H1 (cell line): ENCODE measurements around the gene EEF1A2. TPM values are rescaled to one million over a fixed set of nuclear protein-coding genes. Genes with fewer than 3 reads are reported as not detected.
A peak's percentile ranks its signal among the peaks of the same experiment; 100 is the strongest.

Experiments used
- CTCF ChIA-PET: fragments of 300-600 bp; sonication (Branson Sonifier 250); formaldehyde crosslinking; loops from one replicate; lab custom pipeline; 2021; ENCODE audit not compliant: partially characterized antibody; lab: Charles Lee
- POLR2A ChIA-PET: fragments of 300-600 bp; sonication (Branson Sonifier 250); formaldehyde crosslinking; loops from one replicate; lab custom pipeline; 2021; ENCODE audit warnings: inconsistent platforms; ENCODE audit not compliant: partially characterized antibody; lab: Charles Lee
- DNase-seq, 2 experiments: peaks; one replicate each; pipeline versions ENCODE4 v3.0.0 to v3.0.0-alpha.2; 2010 to 2022; ENCODE audit warnings: low spot score in 2 of 2, low read depth in 1 of 2, mixed read lengths in 1 of 2
- FAIRE-seq: peaks from 2 replicates; lab custom pipeline; 2011; peaks lifted over from hg19 to GRCh38; lab: Jason Lieb, UNC
- H2AFZ ChIP-seq: 2 replicates; pipeline ENCODE4 v1.8.1; 2012; ENCODE audit warnings: low read length, inconsistent platforms
- H2AK5ac ChIP-seq: 2 replicates; pipeline ENCODE4 v1.6.1; 2013; ENCODE audit warnings: low read depth, low read length
- H2BK120ac ChIP-seq: replicated peaks from 2 replicates; pipeline ENCODE3; 2013; ENCODE audit warnings: low read depth, low read length, inconsistent platforms
- H2BK12ac ChIP-seq: 2 replicates; pipeline ENCODE4 v1.6.1; 2013; ENCODE audit warnings: low read depth, low read length
- H2BK15ac ChIP-seq: 2 replicates; pipeline ENCODE4 v1.6.1; 2013; ENCODE audit warnings: low read length
- H2BK20ac ChIP-seq: 2 replicates; pipeline ENCODE4 v1.6.1; 2013; ENCODE audit warnings: low read length
- H2BK5ac ChIP-seq: 2 replicates; pipeline ENCODE4 v1.6.1; 2013; ENCODE audit warnings: low read depth, low read length
- H3K14ac ChIP-seq: 2 replicates; pipeline ENCODE4 v1.6.1; 2013; ENCODE audit warnings: inconsistent platforms; ENCODE audit not compliant: insufficient read length
- H3K18ac ChIP-seq: 2 replicates; pipeline ENCODE4 v1.6.1; 2013; ENCODE audit warnings: low read length; ENCODE audit errors: extremely low read depth
- H3K23ac ChIP-seq: 2 replicates; pipeline ENCODE4 v1.6.1; 2013; ENCODE audit warnings: inconsistent platforms; ENCODE audit not compliant: insufficient read length
- H3K23me2 ChIP-seq: 2 replicates; pipeline ENCODE4 v1.6.1; 2013; ENCODE audit warnings: low read depth, low read length
- H3K27ac ChIP-seq: 2 replicates; pipeline ENCODE4 v1.6.1; 2011; ENCODE audit warnings: low read depth, low read length, inconsistent platforms
- H3K27me3 ChIP-seq, 4 experiments: replicated peaks in 1 of 4; 1 replicate in 1 of 4; 2 replicates in 3 of 4; pipeline versions ENCODE4 v1.6.1 to v1.8.1; 2011 to 2013; ENCODE audit warnings: low read length in 3 of 4, mild to moderate bottlenecking in 3 of 4, inconsistent platforms in 2 of 4, mixed read lengths in 2 of 4, moderate library complexity in 1 of 4; ENCODE audit not compliant: control insufficient read depth in 3 of 4, insufficient read depth in 3 of 4; ENCODE audit errors: extremely low read depth in 1 of 4
- H3K36me3 ChIP-seq, 4 experiments: 2 replicates each; pipeline versions ENCODE4 v1.6.1 to v1.8.1; 2011 to 2013; ENCODE audit warnings: mild to moderate bottlenecking in 4 of 4, low read length in 3 of 4, moderate library complexity in 2 of 4, control low read depth in 1 of 4, inconsistent platforms in 1 of 4; ENCODE audit not compliant: insufficient read depth in 4 of 4, control insufficient read depth in 2 of 4
- H3K4ac ChIP-seq: replicated peaks from 2 replicates; pipeline ENCODE3; 2013; ENCODE audit warnings: low read length, low read depth, mixed read lengths, inconsistent platforms; ENCODE audit not compliant: insufficient read length
- H3K4me1 ChIP-seq, 4 experiments: replicated peaks in 1 of 4; 1 replicate in 1 of 4; 2 replicates in 3 of 4; pipeline versions ENCODE4 v1.6.1 to v1.8.1; 2011 to 2013; ENCODE audit warnings: low read length in 3 of 4, inconsistent platforms in 2 of 4, mixed read lengths in 1 of 4; ENCODE audit not compliant: insufficient read depth in 4 of 4, control insufficient read depth in 3 of 4
- H3K4me2 ChIP-seq, 2 experiments: 2 replicates each; pipeline versions ENCODE4 v1.6.1 to v1.8.1; 2011 to 2013; ENCODE audit warnings: low read depth in 2 of 2, low read length in 2 of 2, control low read depth in 1 of 2, inconsistent platforms in 1 of 2, mild to moderate bottlenecking in 1 of 2; ENCODE audit not compliant: insufficient read depth in 1 of 2
- H3K4me3 ChIP-seq, 4 experiments: fragments of 200-600, 300-600 bp in 1 of 4; sonication (generic), shearing (Covaris generic), sonication (Bioruptor Twin) in 1 of 4; 2 replicates each; pipeline versions ENCODE4 v1.5.1 to v1.8.1; 2011 to 2016; ENCODE audit warnings: low read length in 4 of 4, low read depth in 3 of 4, control low read depth in 2 of 4, inconsistent platforms in 2 of 4, mild to moderate bottlenecking in 2 of 4, mixed read lengths in 1 of 4, moderate library complexity in 1 of 4; ENCODE audit not compliant: insufficient read depth in 2 of 4; ENCODE audit errors: extremely low read depth in 1 of 4
- H3K56ac ChIP-seq: replicated peaks from 2 replicates; pipeline ENCODE3; 2013; ENCODE audit warnings: low read depth, mild to moderate bottlenecking, mixed read lengths, low read length, inconsistent platforms; ENCODE audit not compliant: insufficient read length
- H3K79me1 ChIP-seq: 2 replicates; pipeline ENCODE4 v1.6.1; 2013; ENCODE audit warnings: low read depth, low read length, control low read depth
- H3K79me2 ChIP-seq, 2 experiments: 2 replicates each; pipeline versions ENCODE4 v1.6.1 to v1.8.1; 2012 to 2013; ENCODE audit warnings: low read length in 2 of 2, mild to moderate bottlenecking in 2 of 2, inconsistent platforms in 1 of 2; ENCODE audit not compliant: insufficient read depth in 2 of 2, control insufficient read depth in 1 of 2
- H3K9ac ChIP-seq, 4 experiments: replicated peaks in 1 of 4; 1 replicate in 1 of 4; 2 replicates in 3 of 4; pipeline versions ENCODE4 v1.6.1 to v1.8.1; 2011 to 2013; ENCODE audit warnings: low read depth in 3 of 4, low read length in 3 of 4, control low read depth in 2 of 4, mild to moderate bottlenecking in 2 of 4, moderate library complexity in 2 of 4, inconsistent platforms in 1 of 4; ENCODE audit errors: extremely low read depth in 1 of 4
- H3K9me3 ChIP-seq, 2 experiments: 2 replicates each; pipeline versions ENCODE4 v1.6.1 to v1.8.1; 2012 to 2013; ENCODE audit warnings: mild to moderate bottlenecking in 2 of 2, moderate library complexity in 2 of 2, control low read depth in 1 of 2, inconsistent platforms in 1 of 2, low read depth in 1 of 2, low read length in 1 of 2, mixed read lengths in 1 of 2; ENCODE audit not compliant: insufficient read depth in 2 of 2
- H4K20me1 ChIP-seq, 2 experiments: replicated peaks in 1 of 2; 2 replicates each; pipeline versions ENCODE3 to v1.8.1; 2011 to 2013; ENCODE audit warnings: inconsistent platforms in 2 of 2, low read length in 2 of 2, mild to moderate bottlenecking in 1 of 2; ENCODE audit not compliant: insufficient read depth in 2 of 2, control insufficient read depth in 1 of 2
- H4K5ac ChIP-seq: 2 replicates; pipeline ENCODE4 v1.6.1; 2013; ENCODE audit warnings: low read length, low read depth, mixed read lengths, inconsistent platforms; ENCODE audit not compliant: insufficient read length
- H4K8ac ChIP-seq: 2 replicates; pipeline ENCODE4 v1.8.0; 2013; ENCODE audit warnings: mild to moderate bottlenecking, moderate library complexity, low read length, inconsistent platforms; ENCODE audit not compliant: insufficient read depth; ENCODE audit errors: extremely low read depth
- H4K91ac ChIP-seq: replicated peaks from 2 replicates; pipeline ENCODE3; 2013; ENCODE audit warnings: low read length, mixed read lengths, inconsistent platforms; ENCODE audit not compliant: insufficient read length
- CHD2 ChIP-seq: IDR thresholded peaks from 2 replicates; pipeline ENCODE4 v1.6.1; 2012; ENCODE audit warnings: low read length, improper control_type of control experiment
- EP300 ChIP-seq, 2 experiments: IDR thresholded peaks; 1 replicate in 1 of 2; 2 replicates in 1 of 2; pipeline ENCODE4 v1.6.1; 2011 to 2012; ENCODE audit warnings: low read depth in 2 of 2, low read length in 2 of 2, mild to moderate bottlenecking in 2 of 2, borderline replicate concordance in 1 of 2, inconsistent platforms in 1 of 2, moderate library complexity in 1 of 2
- EZH2 ChIP-seq: fragments of 200-600 bp; sonication (generic); IDR thresholded peaks from 2 replicates; pipeline ENCODE4 v1.7.1; 2012; ENCODE audit warnings: low read depth, mild to moderate bottlenecking, moderate library complexity, low read length, inconsistent platforms; ENCODE audit not compliant: severe bottlenecking
- HDAC6 ChIP-seq: IDR thresholded peaks from one replicate; pipeline ENCODE4 v1.7.1; 2012; ENCODE audit warnings: low read depth, mild to moderate bottlenecking, inconsistent platforms, low read length, moderate library complexity
- MAX ChIP-seq: IDR thresholded peaks from 2 replicates; pipeline ENCODE4 v1.6.1; 2012; ENCODE audit warnings: inconsistent platforms
- NRF1 ChIP-seq: IDR thresholded peaks from 2 replicates; pipeline ENCODE4 v1.6.1; 2011; ENCODE audit warnings: mild to moderate bottlenecking, low read depth, low read length, improper control_type of control experiment
- POU5F1 ChIP-seq: IDR thresholded peaks from 2 replicates; pipeline ENCODE4 v1.6.1; 2011; ENCODE audit warnings: low read depth, mild to moderate bottlenecking, low read length, moderate library complexity
- RAD21 ChIP-seq, 2 experiments: IDR thresholded peaks in 1 of 2; conservative IDR thresholded peaks in 1 of 2; 2 replicates each; pipeline ENCODE4 v1.6.1; 2011; ENCODE audit warnings: low read depth in 2 of 2, low read length in 2 of 2, improper control_type of control experiment in 1 of 2, inconsistent platforms in 1 of 2, mild to moderate bottlenecking in 1 of 2, moderate library complexity in 1 of 2
- RBBP5 ChIP-seq: IDR thresholded peaks from 2 replicates; pipeline ENCODE4 v1.7.1; 2012; ENCODE audit warnings: low read depth, mild to moderate bottlenecking, inconsistent platforms, low read length, moderate library complexity, borderline replicate concordance
- SP4 ChIP-seq: IDR thresholded peaks from 2 replicates; pipeline ENCODE4 v1.6.1; 2012; ENCODE audit warnings: low read length, inconsistent platforms
- TAF1 ChIP-seq: IDR thresholded peaks from 2 replicates; pipeline ENCODE4 v1.6.1; 2011; ENCODE audit warnings: mild to moderate bottlenecking, low read depth, low read length
- WGBS, 2 experiments: shearing (Covaris generic) in 1 of 2; methylation state at CpG; one replicate each; pipeline versions ENCODE4 v1.1.6 to v1.1.7; 2013 to 2015; ENCODE audit warnings: low lambda C conversion rate in 2 of 2, mixed read lengths in 2 of 2, inconsistent platforms in 1 of 2, low coverage in 1 of 2, missing lambda C conversion rate in 1 of 2; ENCODE audit not compliant: insufficient replicate concordance in 2 of 2, insufficient coverage in 1 of 2, insufficient read length in 1 of 2; ENCODE audit errors: extremely low coverage in 1 of 2, missing lambda C conversion rate in 1 of 2; 5-methylcytosine and 5-hydroxymethylcytosine counted together
- polyA plus RNA-seq, 7 experiments: library from polyadenylated mRNA; depleted of rRNA in 3 of 7; stranded (reverse) in 5 of 7; unstranded in 2 of 7; fragments of >200 nt in 5 of 7; fragments of 200-250 nt in 2 of 7; gene quantifications; 1 replicate in 5 of 7; 2 replicates in 1 of 7; 4 replicates in 1 of 7; pipeline versions ENCODE4 v1.2.1 to v1.2.3, GENCODE V29; 2011 to 2013; ENCODE audit warnings: missing spikeins in 2 of 7, mixed read lengths in 2 of 7
- total RNA-seq: library from RNA; stranded (reverse); fragmentation: NEBNext Ultra II Directional; extraction: Animal tissue kit (Norgen Biotek cat#: 25700); gene quantifications from 2 replicates; pipeline ENCODE4 v1.2.1, GENCODE V29; 2021

EEF1A2 gene
- total and polyA plus RNA-seq, 2 of the 8 experiments (the other 6 are each of a cell fraction or from before 2014, with no cell fraction given): 7.4 to 25.8 TPM

DNA sequence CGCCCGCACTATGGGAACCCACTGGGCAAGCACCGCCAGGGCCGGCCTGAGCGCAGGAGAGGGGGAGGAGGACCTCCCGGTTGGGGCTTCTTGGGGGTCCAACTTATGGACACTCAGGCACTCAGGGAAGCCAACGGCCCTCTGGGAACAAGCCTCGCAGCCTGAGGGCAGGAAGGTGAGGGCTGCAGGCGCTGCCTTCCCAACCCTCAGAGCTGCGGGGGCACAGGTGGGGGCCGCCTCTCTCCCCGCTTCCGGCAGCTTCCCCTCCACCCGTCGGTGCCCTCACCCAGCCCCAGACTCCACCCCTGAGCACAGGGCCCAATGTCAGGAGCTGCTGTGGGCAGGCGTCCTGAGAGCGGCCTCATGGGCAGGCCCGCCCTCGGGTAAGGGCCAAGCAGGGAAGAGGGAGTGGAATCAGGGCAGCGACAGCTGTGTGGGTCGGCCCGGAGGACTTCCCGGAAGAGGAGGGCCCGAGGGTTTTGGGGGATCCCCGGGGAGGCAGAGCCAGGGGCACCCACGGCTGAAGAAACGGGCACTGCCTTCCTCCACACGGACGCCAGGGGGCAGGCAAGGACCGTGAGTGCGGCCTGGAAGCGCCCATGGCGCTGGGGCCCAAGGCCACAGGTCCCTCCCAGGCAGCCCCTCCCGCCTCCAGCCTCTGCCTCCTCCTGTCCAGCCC, 38.8 kb upstream of the EEF1A2 start:
- Histone ChIP-seq H3K4me2 (peak overlapping the region; percentile 0 to 67; a peak in 3 of 4 replicates), H3K79me2 (no peaks in the 10 kb centered on the region), H3K9ac (no peak overlapping the region; a peak in 1 of 7 replicates), H3K9me3 (no peaks in the 10 kb centered on the region), H4K91ac (peak overlapping the region; percentile 74), H3K4me1 (peaks cover 0 to 23% (median 3%) of the 10 kb centered on the region in 4 experiments; a peak in 5 of 7 replicates), H2BK5ac (peak overlapping the region; percentile 44; the same call in 1 of the 2 replicates), H3K23ac (no peak overlapping the region), H3K27ac (no peak overlapping the region), H4K5ac (peak overlapping the region; percentile 71), H2BK120ac (no peak overlapping the region), H2AK5ac (no peak overlapping the region), H3K14ac (no peak overlapping the region), H3K27me3 (no peaks in the 10 kb centered on the region), H3K18ac (no peak overlapping the region), H4K8ac (peak overlapping the region; percentile 86; the same call in 1 of the 2 replicates), H2AFZ (no peak overlapping the region), H2BK20ac (no peak overlapping the region), H3K79me1 (no peaks in the 10 kb centered on the region), H4K20me1 (no peaks in the 10 kb centered on the region), H3K4ac (no peak overlapping the region), H3K4me3 (peak overlapping the region in 3 of 4 experiments; percentile 24 to 48 (median 25); a peak in 4 of 8 replicates), H3K56ac (peak overlapping the region; percentile 82), H2BK15ac (no peak overlapping the region), H3K23me2 (no peaks in the 10 kb centered on the region), H3K36me3 (no peaks in the 10 kb centered on the region), H2BK12ac (no peak overlapping the region; the same call in 1 of the 2 replicates)
- POLR2A ChIA-PET: interaction anchor here (1.1 to 3.7 kb wide), 9 partner anchors 10 to 111 kb away, joined by 3 to 26 read pairs (median 4); partner anchors contain the start of gene PPDPF
- peak; percentile 71 to 97 for DNase-seq
- CTCF ChIA-PET: interaction anchor here (0.5 to 4.8 kb wide), 66 partner anchors 9 to 639 kb away, joined by 3 to 23 read pairs (median 4); partner anchors contain the start of genes CHRNA4, FNDC11, HELZ2 and LIME1
- 52% methylated on average over 13 of the region's 34 CpGs; no CpG with 5 or more reads in 1 of the 2 experiments for WGBS, 2 experiments
- no peak for FAIRE-seq
- TF ChIP-seq RBBP5 (no peak), MAX (no peak; the same call in 1 of the 2 replicates), EP300 (IDR thresholded peaks at IDR 0.05; ENCODE audit: borderline replicate concordance in 1 of 2, low read depth in 2 of 2, low read length in 2 of 2) (no peak), EZH2 (no peak), POU5F1 (no peak), HDAC6 (no peak), CHD2 (peak; percentile 6; the same call in 1 of the 2 replicates), RAD21 (IDR thresholded peaks at IDR 0.05 in 1 of 2, conservative IDR thresholded peaks at IDR 0.05 in 1 of 2; ENCODE audit: low read depth in 2 of 2, low read length in 2 of 2) (peak; percentile 96 to 98), NRF1 (no peak), SP4 (no peak), TAF1 (0 out of 2 replicates have a peak, but pooled peaks have one; percentile 16)
